Measurements from ENCODE around the gene YIF1A.

DNA sequence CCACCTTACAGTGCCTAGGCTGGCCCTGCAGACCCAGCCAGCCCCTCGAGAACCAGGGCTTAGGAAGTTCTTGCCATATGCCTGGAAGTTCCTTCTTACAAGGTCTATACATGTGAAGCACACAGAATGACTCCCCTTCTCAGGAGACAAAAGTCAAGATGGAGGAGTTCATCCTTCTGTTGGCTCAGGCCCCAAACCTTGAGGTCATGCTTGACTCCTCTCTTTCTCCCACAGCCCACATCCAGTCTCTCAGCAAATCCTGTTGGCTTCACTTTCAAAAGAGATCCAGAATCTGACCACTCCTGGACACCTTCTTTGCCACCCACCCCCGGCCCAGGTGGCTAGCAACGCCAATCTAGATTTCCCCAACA lies 29.6 kb upstream of the YIF1A start:
- no peak for TF ChIP-seq CTCF (IDR thresholded peaks at IDR 0.05)
- no peak for TF ChIP-seq EZH2 (IDR thresholded peaks at IDR 0.05)
- TF ChIP-seq EZH2phosphoT487 (IDR thresholded peaks at IDR 0.05): no peak
